ENCODE results near the gene PPIE.

DNA sequence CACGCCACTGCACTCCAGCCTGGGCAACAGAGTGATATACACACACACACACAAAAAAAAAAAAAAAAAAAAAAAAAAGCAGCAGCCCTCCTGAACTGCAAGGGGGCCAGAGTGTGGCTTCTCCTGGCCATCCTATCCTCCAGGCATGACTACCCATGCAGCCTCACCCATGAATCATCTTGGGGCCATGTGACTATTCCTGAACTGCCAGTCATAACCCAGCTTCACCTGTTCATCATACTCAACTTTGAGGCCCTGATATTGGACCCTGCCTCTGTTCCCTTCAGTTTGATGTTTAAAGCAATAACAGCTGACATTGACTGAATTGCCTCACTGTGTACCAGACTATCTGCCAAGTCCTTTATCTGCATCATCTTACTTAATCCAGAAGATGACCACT is 44.7 kb upstream of the PPIE start:
- TF ChIP-seq POLR2A (IDR thresholded peaks at IDR 0.05) (no peak), EP300 (IDR thresholded peaks at IDR 0.05) (no peak)
- TF ChIP-seq, protein P1, sequence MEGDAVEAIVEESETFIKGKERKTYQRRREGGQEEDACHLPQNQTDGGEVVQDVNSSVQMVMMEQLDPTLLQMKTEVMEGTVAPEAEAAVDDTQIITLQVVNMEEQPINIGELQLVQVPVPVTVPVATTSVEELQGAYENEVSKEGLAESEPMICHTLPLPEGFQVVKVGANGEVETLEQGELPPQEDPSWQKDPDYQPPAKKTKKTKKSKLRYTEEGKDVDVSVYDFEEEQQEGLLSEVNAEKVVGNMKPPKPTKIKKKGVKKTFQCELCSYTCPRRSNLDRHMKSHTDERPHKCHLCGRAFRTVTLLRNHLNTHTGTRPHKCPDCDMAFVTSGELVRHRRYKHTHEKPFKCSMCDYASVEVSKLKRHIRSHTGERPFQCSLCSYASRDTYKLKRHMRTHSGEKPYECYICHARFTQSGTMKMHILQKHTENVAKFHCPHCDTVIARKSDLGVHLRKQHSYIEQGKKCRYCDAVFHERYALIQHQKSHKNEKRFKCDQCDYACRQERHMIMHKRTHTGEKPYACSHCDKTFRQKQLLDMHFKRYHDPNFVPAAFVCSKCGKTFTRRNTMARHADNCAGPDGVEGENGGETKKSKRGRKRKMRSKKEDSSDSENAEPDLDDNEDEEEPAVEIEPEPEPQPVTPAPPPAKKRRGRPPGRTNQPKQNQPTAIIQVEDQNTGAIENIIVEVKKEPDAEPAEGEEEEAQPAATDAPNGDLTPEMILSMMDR (IDR thresholded peaks at IDR 0.05) = no peak

Measured in sigmoid colon (tissue), 4 donors.